ENCODE data around the gene C10orf95. TPM values are rescaled to one million over a fixed set of nuclear protein-coding genes. Genes with fewer than 3 reads are reported as not detected.
"Not testable (repeated sequence)": the region's sequence is repeated elsewhere in the genome, so short reads cannot be mapped to it uniquely, and the experiment has no call there.

C10orf95 gene, protein sequence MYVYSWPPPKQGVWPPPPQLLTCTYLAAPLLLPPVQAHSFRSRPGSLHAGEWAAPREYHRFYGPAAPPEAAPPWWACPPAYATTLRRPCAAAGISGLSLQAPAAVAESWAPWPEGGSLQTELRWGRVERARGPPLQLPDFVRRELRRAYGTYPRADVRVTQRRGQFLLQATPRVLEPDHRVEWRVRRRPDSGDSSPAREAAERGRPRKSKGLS
- total RNA-seq, result under 0.01 and 0.17 TPM in 2 replicates
- polyA plus RNA-seq, result not detected in 2 replicates
- not detected in 2 replicates for polyA plus RNA-seq (2012)
- polyA minus RNA-seq (ENCODE audit: low replicate concordance), result not detected in 2 replicates

DNA sequence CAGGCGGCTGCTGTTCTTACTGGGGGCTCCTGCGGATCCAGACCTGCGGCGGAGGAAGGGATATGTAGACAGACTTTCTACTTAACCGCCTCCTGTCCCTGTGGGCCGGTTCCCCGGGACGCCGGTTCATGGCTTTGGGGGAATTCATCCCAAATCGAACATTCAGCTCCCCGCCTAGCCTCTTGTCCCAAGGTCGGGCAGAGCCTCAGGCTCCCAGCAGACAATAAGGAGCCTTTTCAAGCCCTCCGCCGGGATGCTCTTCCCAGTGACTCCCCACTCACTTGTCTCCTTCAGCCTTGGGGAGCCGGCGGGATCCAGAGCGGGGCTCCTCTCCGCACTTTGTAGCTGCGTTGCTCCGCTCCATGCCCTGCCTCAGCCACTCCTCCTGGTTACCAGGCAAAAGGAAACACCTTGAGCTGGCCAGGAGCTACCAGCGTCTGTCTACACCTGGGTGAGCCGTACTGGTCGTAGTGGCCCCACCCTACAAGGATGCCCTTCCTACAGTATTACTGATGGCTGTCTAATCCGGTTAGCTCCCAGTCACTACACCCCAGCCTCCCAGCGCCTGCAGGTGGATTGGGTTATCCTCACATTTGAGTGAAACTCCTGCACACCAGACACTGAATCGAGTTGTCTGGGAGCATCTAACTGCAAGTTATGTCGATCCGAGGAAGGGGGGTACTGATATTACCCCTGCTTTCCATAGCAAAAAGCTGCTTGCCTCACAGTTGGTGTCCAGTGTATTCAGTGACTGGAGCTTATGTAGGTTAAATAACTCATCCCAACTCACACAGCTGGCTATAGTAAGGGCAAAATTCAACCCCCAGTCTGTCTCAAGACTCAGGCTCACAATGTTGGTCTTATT lies at the start of gene C10orf95:
Gene C10orf95, minus strand, starts transcription at position 439 of the 865 bp plus-strand sequence. CDS start 450 bp downstream, outside the sequence.
- H2AFZ ChIP-seq (ENCODE audit: low read length), result peak within 1 kb of the TSS; percentile 13
- DNase-seq (ENCODE audit: low read depth in 2 of 2), result no peak
- peaks cover 17% of the 10 kb centered on the region for H3K4me1 ChIP-seq (ENCODE audit: control insufficient read depth, extremely low read depth, insufficient read depth, low read length)
- no peaks in the 10 kb centered on the region for H4K20me1 ChIP-seq (ENCODE audit: control insufficient read depth, extremely low read depth, insufficient read depth, low read length)
- no peaks in the 10 kb centered on the region for H3K27me3 ChIP-seq (ENCODE audit: control insufficient read depth, insufficient read depth, low read length)
- H3K9me3 ChIP-seq (ENCODE audit: control insufficient read depth, insufficient read depth, low read depth, low read length), result no peaks in the 10 kb centered on the region
- no peak within 1 kb of the TSS for H3K27ac ChIP-seq (ENCODE audit: insufficient read depth, low read length)
- no peaks in the 10 kb centered on the region for H3K79me2 ChIP-seq (ENCODE audit: control insufficient read depth, insufficient read depth, low read length)
- peak within 1 kb of the TSS; percentile 99 for H3K4me2 ChIP-seq (ENCODE audit: extremely low read depth, insufficient read depth, low read length)
- TF ChIP-seq, protein P1, sequence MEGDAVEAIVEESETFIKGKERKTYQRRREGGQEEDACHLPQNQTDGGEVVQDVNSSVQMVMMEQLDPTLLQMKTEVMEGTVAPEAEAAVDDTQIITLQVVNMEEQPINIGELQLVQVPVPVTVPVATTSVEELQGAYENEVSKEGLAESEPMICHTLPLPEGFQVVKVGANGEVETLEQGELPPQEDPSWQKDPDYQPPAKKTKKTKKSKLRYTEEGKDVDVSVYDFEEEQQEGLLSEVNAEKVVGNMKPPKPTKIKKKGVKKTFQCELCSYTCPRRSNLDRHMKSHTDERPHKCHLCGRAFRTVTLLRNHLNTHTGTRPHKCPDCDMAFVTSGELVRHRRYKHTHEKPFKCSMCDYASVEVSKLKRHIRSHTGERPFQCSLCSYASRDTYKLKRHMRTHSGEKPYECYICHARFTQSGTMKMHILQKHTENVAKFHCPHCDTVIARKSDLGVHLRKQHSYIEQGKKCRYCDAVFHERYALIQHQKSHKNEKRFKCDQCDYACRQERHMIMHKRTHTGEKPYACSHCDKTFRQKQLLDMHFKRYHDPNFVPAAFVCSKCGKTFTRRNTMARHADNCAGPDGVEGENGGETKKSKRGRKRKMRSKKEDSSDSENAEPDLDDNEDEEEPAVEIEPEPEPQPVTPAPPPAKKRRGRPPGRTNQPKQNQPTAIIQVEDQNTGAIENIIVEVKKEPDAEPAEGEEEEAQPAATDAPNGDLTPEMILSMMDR (conservative IDR thresholded peaks at IDR 0.05 in 1 of 2, IDR thresholded peaks at IDR 0.05 in 1 of 2; ENCODE audit: low read depth in 1 of 2, low read length in 2 of 2), result no peak
- no peak for TF ChIP-seq EZH2 (IDR thresholded peaks at IDR 0.05; ENCODE audit: low read length, missing control alignments)
- peak within 1 kb of the TSS; percentile 57 for H3K9ac ChIP-seq (ENCODE audit: insufficient read depth, low read length)
- H3K36me3 ChIP-seq (ENCODE audit: control insufficient read depth, insufficient read depth, low read length), result no peaks in the 10 kb centered on the region
- H3K4me3 ChIP-seq (replicated peaks in 1 of 4; ENCODE audit: control extremely low read depth in 1 of 4, insufficient read depth in 1 of 4, low read depth in 3 of 4, low read length in 4 of 4), result peak within 1 kb of the TSS; percentile 52 to 70 (median 63)

DNA sequence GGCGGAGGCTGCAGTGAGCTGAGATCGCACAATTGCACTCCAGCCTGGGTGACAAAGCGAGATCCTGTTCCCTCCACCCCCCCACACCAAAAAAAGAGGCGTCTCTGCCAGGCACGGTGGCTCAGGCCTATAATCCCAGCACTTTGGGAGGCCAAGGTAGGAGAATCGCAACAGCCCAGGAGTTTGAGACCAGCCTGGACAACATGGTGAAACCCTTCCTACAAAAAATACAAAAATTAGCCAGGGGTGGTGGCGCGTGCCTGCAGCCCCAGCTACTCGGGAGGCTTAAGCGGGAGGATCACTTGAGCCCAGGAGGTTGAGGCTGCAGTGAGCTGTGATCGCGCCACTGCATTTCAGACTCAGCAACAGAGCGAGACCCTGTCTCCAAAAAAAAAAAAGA lies 49.3 kb upstream of the C10orf95 start:
- H3K79me2 ChIP-seq (ENCODE audit: control insufficient read depth, insufficient read depth, low read length), result peaks cover 68% of the 10 kb centered on the region
- peak overlapping the region; percentile 98 for H3K4me2 ChIP-seq (ENCODE audit: extremely low read depth, insufficient read depth, low read length)
- peak overlapping the region in 1 of 4 experiments; percentile 98 for H3K4me3 ChIP-seq (replicated peaks in 1 of 4; ENCODE audit: control extremely low read depth in 1 of 4, insufficient read depth in 1 of 4, low read depth in 3 of 4, low read length in 4 of 4)
- H3K27me3 ChIP-seq (ENCODE audit: control insufficient read depth, insufficient read depth, low read length); H2AFZ ChIP-seq (ENCODE audit: low read length); H3K36me3 ChIP-seq (ENCODE audit: control insufficient read depth, insufficient read depth, low read length); DNase-seq (ENCODE audit: low read depth in 2 of 2); H4K20me1 ChIP-seq (ENCODE audit: control insufficient read depth, extremely low read depth, insufficient read depth, low read length); H3K27ac ChIP-seq (ENCODE audit: insufficient read depth, low read length); H3K9ac ChIP-seq (ENCODE audit: insufficient read depth, low read length); H3K9me3 ChIP-seq (ENCODE audit: control insufficient read depth, insufficient read depth, low read depth, low read length); H3K4me1 ChIP-seq (ENCODE audit: control insufficient read depth, extremely low read depth, insufficient read depth, low read length): not testable (repeated sequence)

DNA sequence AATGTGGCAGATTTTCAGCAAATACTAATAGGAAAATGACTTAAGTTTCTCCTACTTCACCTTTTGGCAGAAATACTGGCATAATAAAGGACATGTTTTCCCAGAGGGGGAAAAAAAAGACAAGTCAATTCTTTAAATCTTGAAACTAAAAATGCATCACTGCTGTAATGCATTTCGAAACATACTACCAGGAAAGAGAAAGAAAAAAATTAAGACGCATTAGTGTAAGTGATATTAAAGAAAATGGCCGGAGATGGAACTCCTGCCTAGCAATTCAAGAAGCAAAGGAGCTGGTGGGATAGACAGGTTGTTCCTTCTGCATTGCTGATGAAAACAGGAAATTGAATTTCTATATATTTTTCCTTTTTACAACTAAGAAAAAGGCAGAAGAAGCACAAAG lies 48.0 kb upstream of the C10orf95 start:
- Histone ChIP-seq H3K4me1 (ENCODE audit: control insufficient read depth, extremely low read depth, insufficient read depth, low read length) (no peaks in the 10 kb centered on the region), H3K4me3 (replicated peaks in 1 of 4; ENCODE audit: control extremely low read depth in 1 of 4, insufficient read depth in 1 of 4, low read depth in 3 of 4, low read length in 4 of 4) (no peak overlapping the region), H3K27ac (ENCODE audit: insufficient read depth, low read length) (no peak overlapping the region), H3K9ac (ENCODE audit: insufficient read depth, low read length) (no peak overlapping the region), H3K79me2 (ENCODE audit: control insufficient read depth, insufficient read depth, low read length) (peaks cover 69% of the 10 kb centered on the region), H3K9me3 (ENCODE audit: control insufficient read depth, insufficient read depth, low read depth, low read length) (no peaks in the 10 kb centered on the region), H2AFZ (ENCODE audit: low read length) (no peak overlapping the region), H3K4me2 (ENCODE audit: extremely low read depth, insufficient read depth, low read length) (no peak overlapping the region), H3K27me3 (ENCODE audit: control insufficient read depth, insufficient read depth, low read length) (no peaks in the 10 kb centered on the region), H3K36me3 (ENCODE audit: control insufficient read depth, insufficient read depth, low read length) (no peaks in the 10 kb centered on the region), H4K20me1 (ENCODE audit: control insufficient read depth, extremely low read depth, insufficient read depth, low read length) (peaks cover 4% of the 10 kb centered on the region)
- TF ChIP-seq EZH2 (IDR thresholded peaks at IDR 0.05; ENCODE audit: low read length, missing control alignments), result no peak
- TF ChIP-seq, protein P1 (conservative IDR thresholded peaks at IDR 0.05 in 1 of 2, IDR thresholded peaks at IDR 0.05 in 1 of 2; ENCODE audit: low read depth in 1 of 2, low read length in 2 of 2), result no peak
- DNase-seq (ENCODE audit: low read depth in 2 of 2), result no peak
